ENCODE data around the gene LCN15. TPM values are rescaled to one million over a fixed set of nuclear protein-coding genes. Genes with fewer than 3 reads are reported as not detected.
"Not testable (repeated sequence)": the region's sequence is repeated elsewhere in the genome, so short reads cannot be mapped to it uniquely, and the experiment has no call there.

LCN15 gene
- total RNA-seq, 1 experiment from 2014 or later = not detected

DNA sequence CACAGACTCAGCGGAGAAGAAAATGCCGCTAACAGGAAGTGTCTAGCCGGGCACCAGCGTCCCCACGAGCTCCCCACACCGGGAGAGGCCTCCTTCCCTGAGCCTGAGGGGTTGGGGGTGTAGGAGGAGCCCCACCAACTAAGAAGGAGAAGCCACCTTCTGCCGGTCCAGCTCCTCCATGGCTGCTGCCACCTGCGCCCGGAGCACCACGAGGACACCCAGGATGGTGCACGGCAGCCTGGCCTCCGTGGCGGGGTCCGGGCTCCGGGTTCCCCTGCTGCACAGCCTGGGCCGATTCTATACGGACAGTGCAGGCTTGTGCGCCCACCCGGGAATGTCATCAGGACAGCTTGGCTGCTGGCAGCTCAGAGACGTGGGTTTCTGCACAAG lies 6.6 kb downstream of the LCN15 start:
- Histone ChIP-seq H3K79me2 (ENCODE audit: low read length) (no peaks in the 10 kb centered on the region), H4K20me1 (ENCODE audit: insufficient read depth, low read depth, low read length) (no peaks in the 10 kb centered on the region), H3K27me3 (ENCODE audit: low read length) (no peaks in the 10 kb centered on the region), H3K9me2 (replicated peaks; ENCODE audit: insufficient read depth, low read length) (no peaks in the 10 kb centered on the region), H3K9ac (ENCODE audit: low read length) (no peak overlapping the region), H3K4me2 (ENCODE audit: low read depth, low read length, poor library complexity, severe bottlenecking) (no peak overlapping the region), H3K9me3 (ENCODE audit: low read length) (no peaks in the 10 kb centered on the region; the same call in 1 of the 2 replicates), H2AFZ (ENCODE audit: low read length) (no peak overlapping the region), H3K4me3 (ENCODE audit: low read length) (no peak overlapping the region), H3K4me1 (ENCODE audit: low read length) (no peaks in the 10 kb centered on the region), H3K36me3 (ENCODE audit: insufficient read depth, low read length) (no peaks in the 10 kb centered on the region), H3K27ac (ENCODE audit: low read length) (no peak overlapping the region)
- DNase-seq = no peak

DNA sequence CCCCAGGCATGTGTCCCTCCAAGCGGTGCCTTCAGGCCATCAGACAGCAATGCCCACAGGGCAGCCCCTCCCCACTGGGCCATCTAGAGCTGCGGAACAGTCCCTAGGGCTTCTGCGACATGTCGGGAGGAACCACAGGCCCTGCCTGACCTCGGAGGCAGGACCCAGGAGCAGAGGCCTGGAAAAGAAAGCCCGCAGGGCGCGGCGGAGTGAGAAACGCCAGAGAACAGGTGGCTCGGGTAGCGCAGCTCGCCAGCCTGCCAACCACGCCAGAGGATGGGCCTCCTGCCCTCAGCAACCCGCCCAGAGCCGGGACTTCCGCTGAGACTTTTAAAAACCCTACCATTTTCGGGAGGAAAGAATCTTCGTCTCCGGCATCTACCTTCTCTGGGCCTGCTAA lies 7.0 kb downstream of the LCN15 start:
- peaks cover under 1% of the 10 kb centered on the region; the same call in 1 of the 2 replicates for H3K9me3 ChIP-seq (ENCODE audit: low read length)
- H3K36me3 ChIP-seq (ENCODE audit: insufficient read depth, low read length) = no peaks in the 10 kb centered on the region

DNA sequence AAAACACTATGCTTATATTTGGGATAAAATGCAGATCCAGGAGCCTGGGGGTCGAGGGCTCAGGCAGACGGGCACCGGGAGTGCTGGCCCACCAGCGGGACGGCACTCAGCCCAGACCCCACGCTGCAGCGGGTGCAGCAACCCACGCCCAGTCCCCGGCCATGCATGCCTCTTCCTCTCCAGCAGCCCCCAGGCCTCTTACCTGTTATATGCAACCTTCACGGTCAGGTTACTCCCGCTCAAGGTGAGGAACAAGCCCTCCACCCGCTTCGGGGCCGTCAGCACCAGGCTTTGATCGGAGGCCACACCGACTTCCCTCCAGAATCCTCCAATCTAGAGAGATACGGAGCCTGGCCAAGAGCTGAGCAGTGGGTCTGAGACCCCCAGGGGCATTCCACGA lies 7.5 kb downstream of the LCN15 start:
- Histone ChIP-seq H3K9me2 (replicated peaks; ENCODE audit: insufficient read depth, low read length) (no peaks in the 10 kb centered on the region), H3K79me2 (ENCODE audit: low read length) (no peaks in the 10 kb centered on the region), H4K20me1 (ENCODE audit: insufficient read depth, low read depth, low read length) (no peaks in the 10 kb centered on the region), H3K4me2 (ENCODE audit: low read depth, low read length, poor library complexity, severe bottlenecking) (no peak overlapping the region), H3K9ac (ENCODE audit: low read length) (no peak overlapping the region), H3K4me1 (ENCODE audit: low read length) (no peaks in the 10 kb centered on the region), H3K27me3 (ENCODE audit: low read length) (no peaks in the 10 kb centered on the region; the same call in 1 of the 2 replicates), H3K36me3 (ENCODE audit: insufficient read depth, low read length) (no peaks in the 10 kb centered on the region), H2AFZ (ENCODE audit: low read length) (no peak overlapping the region), H3K27ac (ENCODE audit: low read length) (no peak overlapping the region), H3K4me3 (ENCODE audit: low read length) (no peak overlapping the region), H3K9me3 (ENCODE audit: low read length) (peaks cover 5% of the 10 kb centered on the region)
- no peak for DNase-seq

More for the DNA sequence above, 7.0 kb downstream of the LCN15 start:
- H3K4me1 ChIP-seq (ENCODE audit: low read length) = no peaks in the 10 kb centered on the region
- no peak overlapping the region for H3K27ac ChIP-seq (ENCODE audit: low read length)
- no peaks in the 10 kb centered on the region for H3K79me2 ChIP-seq (ENCODE audit: low read length)
- H3K27me3 ChIP-seq (ENCODE audit: low read length) = no peaks in the 10 kb centered on the region
- H3K9ac ChIP-seq (ENCODE audit: low read length) = no peak overlapping the region
- no peaks in the 10 kb centered on the region for H4K20me1 ChIP-seq (ENCODE audit: insufficient read depth, low read depth, low read length)
- no peak for DNase-seq
- H3K4me2 ChIP-seq (ENCODE audit: low read depth, low read length, poor library complexity, severe bottlenecking) = no peak overlapping the region
- no peak overlapping the region for H3K4me3 ChIP-seq (ENCODE audit: low read length)
- H3K9me2 ChIP-seq (replicated peaks; ENCODE audit: insufficient read depth, low read length) = no peaks in the 10 kb centered on the region
- no peak overlapping the region for H2AFZ ChIP-seq (ENCODE audit: low read length)

DNA sequence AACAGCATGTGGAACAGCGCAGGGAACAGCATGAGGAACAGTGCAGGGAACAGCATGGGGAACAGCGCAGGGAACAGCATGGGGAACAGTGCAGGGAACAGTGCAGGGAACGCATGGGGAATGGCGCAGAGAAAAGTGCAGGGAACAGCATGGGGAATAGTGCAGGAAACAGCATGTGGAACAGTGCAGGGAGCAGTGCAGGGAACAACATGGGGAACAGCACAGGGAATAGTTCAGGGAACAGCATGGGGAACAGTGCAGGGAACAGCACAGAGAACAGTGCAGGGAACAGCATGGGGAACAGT lies 8.2 kb downstream of the LCN15 start:
- H4K20me1 ChIP-seq (ENCODE audit: insufficient read depth, low read depth, low read length) = no peaks in the 10 kb centered on the region
- H3K36me3 ChIP-seq (ENCODE audit: insufficient read depth, low read length) = no peaks in the 10 kb centered on the region; the same call in 1 of the 2 replicates
- H3K9ac ChIP-seq (ENCODE audit: low read length) = no peak overlapping the region
- no peaks in the 10 kb centered on the region for H3K9me2 ChIP-seq (replicated peaks; ENCODE audit: insufficient read depth, low read length)
- no peak overlapping the region for H3K4me3 ChIP-seq (ENCODE audit: low read length)
- peaks cover 12% of the 10 kb centered on the region for H3K9me3 ChIP-seq (ENCODE audit: low read length)
- H3K4me2 ChIP-seq (ENCODE audit: low read depth, low read length, poor library complexity, severe bottlenecking) = no peak overlapping the region
- H3K27me3 ChIP-seq (ENCODE audit: low read length) = peaks cover 3% of the 10 kb centered on the region; the same call in 1 of the 2 replicates
- no peaks in the 10 kb centered on the region for H3K4me1 ChIP-seq (ENCODE audit: low read length)
- DNase-seq = no peak
- no peaks in the 10 kb centered on the region for H3K79me2 ChIP-seq (ENCODE audit: low read length)
- H2AFZ ChIP-seq (ENCODE audit: low read length) = no peak overlapping the region
- H3K27ac ChIP-seq (ENCODE audit: low read length) = no peak overlapping the region

DNA sequence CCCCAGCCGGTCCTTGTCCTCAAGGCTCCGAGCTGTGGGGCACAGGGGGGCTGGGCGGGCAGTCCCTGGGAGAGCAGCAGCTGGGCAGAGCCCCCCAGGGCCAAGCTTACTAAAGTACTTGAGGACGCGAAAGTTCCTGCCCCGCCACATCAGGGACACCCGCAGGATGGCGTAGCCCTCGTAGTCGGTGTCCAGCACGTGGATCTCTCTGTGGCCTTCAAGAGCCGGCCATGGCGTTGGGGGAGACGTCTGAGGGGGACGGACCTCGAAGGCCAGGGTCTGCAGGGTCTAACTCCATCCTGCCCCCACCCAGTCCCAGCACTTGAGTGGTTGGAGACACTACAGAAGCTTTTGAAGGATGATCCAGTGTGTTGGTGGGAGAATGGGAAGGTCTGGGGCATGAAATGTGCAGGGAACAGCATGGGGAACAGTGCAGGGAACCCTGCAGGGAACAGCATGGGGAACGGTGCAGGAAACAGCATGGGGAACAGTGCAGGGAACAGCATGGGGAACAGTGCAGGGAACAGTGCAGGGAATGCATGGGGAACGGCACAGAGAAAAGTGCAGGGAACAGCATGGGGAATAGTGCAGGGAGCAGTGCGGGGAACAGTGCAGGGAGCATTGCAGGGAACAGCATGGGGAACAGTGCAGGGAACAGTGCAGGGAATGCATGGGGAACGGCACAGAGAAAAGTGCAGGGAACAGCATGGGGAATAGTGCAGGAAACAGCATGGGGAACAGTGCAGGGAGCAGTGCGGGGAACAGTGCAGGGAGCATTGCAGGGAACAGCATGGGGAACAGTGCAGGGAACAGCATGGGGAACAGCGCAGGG lies 8.8 kb downstream of the LCN15 start:
- H3K9me3 ChIP-seq (ENCODE audit: low read length) = peaks cover 12% of the 10 kb centered on the region

DNA sequence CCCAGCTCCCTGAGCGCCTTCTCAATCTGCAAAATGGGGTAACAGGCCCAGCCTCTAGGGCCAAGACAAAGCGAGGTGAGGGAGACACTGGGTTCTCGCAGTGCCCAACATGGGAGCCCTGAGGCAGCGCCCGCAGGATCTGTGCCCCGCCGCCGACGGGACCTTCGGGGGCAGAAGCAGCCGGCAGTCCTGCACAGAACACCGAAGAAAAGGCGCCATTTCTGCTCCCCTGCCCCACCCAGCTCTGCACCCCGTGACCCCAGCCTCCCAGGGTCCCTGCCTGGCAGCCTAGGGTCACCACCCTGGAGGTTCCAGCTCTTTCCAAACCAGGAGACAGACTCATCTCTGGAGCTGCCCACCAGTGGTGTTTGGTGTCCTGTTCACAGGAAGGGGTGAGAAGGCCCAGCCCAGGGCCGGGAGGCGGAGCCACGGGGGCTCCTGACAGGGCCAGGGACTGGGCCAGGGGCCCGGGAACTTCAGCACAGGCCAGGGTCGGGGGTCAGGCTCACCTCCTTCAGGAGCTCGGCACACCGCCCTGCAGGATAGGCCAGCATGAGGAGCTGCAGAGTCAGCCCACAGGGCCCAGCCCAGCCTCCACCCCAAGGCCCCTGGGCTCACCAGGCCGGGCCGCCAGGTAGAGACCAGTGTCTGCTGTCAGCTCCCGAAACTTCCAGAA lies 9.6 kb downstream of the LCN15 start:
- H3K9me2 ChIP-seq (replicated peaks; ENCODE audit: insufficient read depth, low read length) = no peaks in the 10 kb centered on the region
- H3K9me3 ChIP-seq (ENCODE audit: low read length) = peaks cover 12% of the 10 kb centered on the region
- no peaks in the 10 kb centered on the region for H3K79me2 ChIP-seq (ENCODE audit: low read length)
- H3K27ac ChIP-seq (ENCODE audit: low read length) = no peak overlapping the region
- H3K4me2 ChIP-seq (ENCODE audit: low read depth, low read length, poor library complexity, severe bottlenecking) = no peak overlapping the region
- no peak overlapping the region for H3K4me3 ChIP-seq (ENCODE audit: low read length)
- no peak overlapping the region for H3K9ac ChIP-seq (ENCODE audit: low read length)
- H3K36me3 ChIP-seq (ENCODE audit: insufficient read depth, low read length) = no peaks in the 10 kb centered on the region; the same call in 1 of the 2 replicates
- peaks cover 3% of the 10 kb centered on the region; the same call in 1 of the 2 replicates for H3K27me3 ChIP-seq (ENCODE audit: low read length)
- H3K4me1 ChIP-seq (ENCODE audit: low read length) = no peaks in the 10 kb centered on the region
- H2AFZ ChIP-seq (ENCODE audit: low read length) = no peak overlapping the region
- DNase-seq = no peak
- H4K20me1 ChIP-seq (ENCODE audit: insufficient read depth, low read depth, low read length) = no peaks in the 10 kb centered on the region

More for the DNA sequence above, 8.8 kb downstream of the LCN15 start:
- not testable (repeated sequence) for H3K36me3 ChIP-seq (ENCODE audit: insufficient read depth, low read length); H3K4me2 ChIP-seq (ENCODE audit: low read depth, low read length, poor library complexity, severe bottlenecking); H3K9ac ChIP-seq (ENCODE audit: low read length); H3K79me2 ChIP-seq (ENCODE audit: low read length); DNase-seq; H3K9me2 ChIP-seq (replicated peaks; ENCODE audit: insufficient read depth, low read length); H4K20me1 ChIP-seq (ENCODE audit: insufficient read depth, low read depth, low read length); H3K27ac ChIP-seq (ENCODE audit: low read length); H3K4me3 ChIP-seq (ENCODE audit: low read length); H2AFZ ChIP-seq (ENCODE audit: low read length); H3K4me1 ChIP-seq (ENCODE audit: low read length); H3K27me3 ChIP-seq (ENCODE audit: low read length)

DNA sequence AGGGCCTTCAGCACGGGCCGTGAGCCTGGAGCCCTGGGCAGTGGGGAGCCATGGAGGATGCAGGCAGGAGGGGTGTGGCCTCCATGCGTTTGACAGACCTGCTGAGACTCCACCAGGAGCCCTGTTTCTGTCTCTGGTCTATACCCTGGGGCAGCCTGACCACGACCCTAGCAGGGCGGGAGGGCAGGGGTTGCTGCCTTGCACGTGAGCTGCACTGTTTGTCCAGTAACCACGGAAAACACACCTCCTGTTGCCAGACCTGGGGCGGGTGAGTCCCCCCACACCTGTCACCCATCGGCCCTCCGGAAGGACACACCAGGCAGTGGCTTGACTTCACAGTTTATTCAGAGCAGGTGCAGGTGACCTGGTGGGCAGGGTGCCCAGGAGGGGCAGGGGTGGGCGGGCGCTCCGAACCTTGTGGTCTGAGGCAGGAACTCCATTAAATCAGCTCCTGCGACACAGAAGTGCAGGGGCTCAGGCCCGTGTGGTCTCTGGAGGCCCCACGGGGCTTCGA lies 10.2 kb downstream of the LCN15 start:
- H3K9me3 ChIP-seq (ENCODE audit: low read length) = peaks cover 12% of the 10 kb centered on the region
- no peaks in the 10 kb centered on the region for H3K4me1 ChIP-seq (ENCODE audit: low read length)
- H3K27ac ChIP-seq (ENCODE audit: low read length) = no peak overlapping the region
- peaks cover 3% of the 10 kb centered on the region; the same call in 1 of the 2 replicates for H3K27me3 ChIP-seq (ENCODE audit: low read length)
- no peak overlapping the region for H2AFZ ChIP-seq (ENCODE audit: low read length)
- H3K4me3 ChIP-seq (ENCODE audit: low read length) = no peak overlapping the region
- H3K79me2 ChIP-seq (ENCODE audit: low read length) = no peaks in the 10 kb centered on the region
- DNase-seq = no peak
- H3K4me2 ChIP-seq (ENCODE audit: low read depth, low read length, poor library complexity, severe bottlenecking) = no peak overlapping the region
- H3K36me3 ChIP-seq (ENCODE audit: insufficient read depth, low read length) = no peaks in the 10 kb centered on the region; the same call in 1 of the 2 replicates
- no peak overlapping the region for H3K9ac ChIP-seq (ENCODE audit: low read length)
- H3K9me2 ChIP-seq (replicated peaks; ENCODE audit: insufficient read depth, low read length) = no peaks in the 10 kb centered on the region
- no peaks in the 10 kb centered on the region for H4K20me1 ChIP-seq (ENCODE audit: insufficient read depth, low read depth, low read length)

DNA sequence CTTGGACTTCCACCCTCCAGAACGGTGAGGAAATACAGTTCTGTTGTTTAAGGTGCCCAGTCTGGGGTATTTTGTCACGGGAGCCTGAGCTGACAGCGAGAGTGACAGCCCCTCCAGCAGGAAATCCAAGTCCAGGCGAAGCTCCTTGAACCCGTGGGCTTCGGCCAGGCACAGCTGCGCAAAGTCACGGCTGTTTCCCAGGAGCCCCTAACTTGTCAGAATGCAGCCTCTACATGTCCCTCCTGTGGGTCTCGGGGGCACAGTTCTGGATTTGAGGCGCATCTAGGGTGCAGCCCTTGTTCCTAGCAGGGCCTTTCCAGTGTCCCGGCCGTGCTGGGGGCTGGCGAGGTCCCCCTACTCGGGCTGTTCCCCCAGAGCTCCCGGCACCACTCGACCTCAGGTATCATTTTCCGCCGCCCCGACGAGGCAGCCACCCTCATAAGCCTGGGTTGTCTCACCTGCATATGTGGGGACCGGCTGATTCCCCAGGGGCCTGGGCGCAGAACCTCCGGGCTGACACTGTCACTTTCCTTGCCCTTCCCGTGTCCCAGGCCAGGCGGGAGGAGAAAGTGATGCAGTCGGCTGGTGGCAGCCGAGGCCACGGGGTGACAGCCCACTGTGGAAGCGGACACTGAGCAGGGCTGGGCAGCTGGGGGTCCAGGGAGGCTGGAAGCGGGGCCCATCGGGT lies 10.8 kb downstream of the LCN15 start:
- Histone ChIP-seq H3K4me3 (ENCODE audit: low read length) (no peak overlapping the region), H3K9ac (ENCODE audit: low read length) (no peak overlapping the region), H3K9me2 (replicated peaks; ENCODE audit: insufficient read depth, low read length) (no peaks in the 10 kb centered on the region), H3K9me3 (ENCODE audit: low read length) (peaks cover 12% of the 10 kb centered on the region), H3K27me3 (ENCODE audit: low read length) (peaks cover 3% of the 10 kb centered on the region; the same call in 1 of the 2 replicates), H3K4me1 (ENCODE audit: low read length) (no peaks in the 10 kb centered on the region), H3K36me3 (ENCODE audit: insufficient read depth, low read length) (no peaks in the 10 kb centered on the region; the same call in 1 of the 2 replicates), H4K20me1 (ENCODE audit: insufficient read depth, low read depth, low read length) (no peaks in the 10 kb centered on the region), H3K4me2 (ENCODE audit: low read depth, low read length, poor library complexity, severe bottlenecking) (no peak overlapping the region), H2AFZ (ENCODE audit: low read length) (no peak overlapping the region), H3K27ac (ENCODE audit: low read length) (no peak overlapping the region), H3K79me2 (ENCODE audit: low read length) (no peaks in the 10 kb centered on the region)
- DNase-seq = no peak
